Endometrium (tissue), 2 donors: ENCODE results near the gene VWA8.
"Not testable (repeated sequence)": the region's sequence is repeated elsewhere in the genome, so short reads cannot be mapped to it uniquely, and the experiment has no call there.

ENCODE experiments used
- FAIRE-seq: peaks from 2 replicates; lab custom pipeline; 2012; peaks lifted over from hg19 to GRCh38; lab: Jason Lieb, UNC
- donor health status: control.
- donor health status: control.

Gene VWA8

GRCh38 chr13:41851351-41851750, 109.6 kb downstream of the VWA8 start:
- FAIRE-seq = no peak

DNA sequence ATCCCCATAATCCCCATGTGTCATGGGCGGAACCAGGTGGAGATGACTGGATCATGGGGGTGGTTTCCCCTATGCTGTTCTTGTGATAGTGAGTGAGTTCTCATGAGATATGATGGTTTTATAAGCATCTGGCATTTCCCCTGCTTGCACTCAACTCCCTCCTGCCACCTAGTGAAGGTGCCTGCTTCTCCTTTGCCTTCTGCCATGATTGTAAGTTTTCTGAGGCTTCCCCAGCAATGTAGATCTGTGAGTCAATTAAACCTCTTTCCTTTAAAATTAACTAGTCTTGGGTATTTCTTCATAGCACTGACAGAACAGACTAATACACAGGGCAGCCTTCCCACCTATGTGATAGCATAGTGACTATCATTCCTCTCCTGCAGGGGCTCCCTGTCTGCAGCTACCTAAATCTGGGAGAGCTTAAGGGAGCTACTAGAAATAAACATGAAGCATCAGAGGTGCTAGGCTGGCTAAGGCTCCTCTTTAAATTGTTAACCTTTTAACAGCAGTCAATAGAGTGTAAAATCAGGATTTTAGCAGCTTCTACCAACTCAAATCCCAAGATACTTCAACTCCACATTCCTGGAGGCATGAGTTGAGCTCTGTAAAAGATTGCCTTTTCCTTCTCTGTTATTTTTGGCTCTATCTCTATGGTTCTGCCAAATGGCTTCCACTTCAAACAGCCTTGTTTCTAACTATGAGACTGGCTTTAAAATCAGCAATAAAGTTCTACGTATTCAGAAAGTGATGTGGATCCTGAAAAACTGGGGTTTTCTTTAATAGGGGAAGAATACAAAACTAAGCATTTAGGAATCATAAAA, 112.3 kb downstream of the VWA8 start:
- FAIRE-seq = no peak

DNA sequence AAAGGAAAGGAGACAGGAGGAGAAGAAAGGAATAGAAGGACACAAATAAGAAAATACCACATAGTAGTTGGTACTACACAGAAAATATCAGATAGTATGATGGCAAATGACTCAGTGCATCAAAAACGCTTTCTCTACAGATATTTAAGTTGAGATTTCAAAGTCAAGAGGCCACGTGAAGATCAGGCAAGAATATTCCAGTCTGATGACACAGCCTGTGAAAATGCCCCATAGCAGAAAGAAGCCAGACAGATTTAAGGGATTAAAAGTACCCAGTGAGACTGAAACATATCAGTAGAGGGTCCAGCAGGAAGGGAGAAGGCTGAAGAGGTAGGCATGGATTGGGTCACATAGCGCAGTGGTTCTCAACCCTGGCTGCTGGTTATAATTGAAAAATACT, 113.7 kb downstream of the VWA8 start:
- FAIRE-seq = no peak

DNA sequence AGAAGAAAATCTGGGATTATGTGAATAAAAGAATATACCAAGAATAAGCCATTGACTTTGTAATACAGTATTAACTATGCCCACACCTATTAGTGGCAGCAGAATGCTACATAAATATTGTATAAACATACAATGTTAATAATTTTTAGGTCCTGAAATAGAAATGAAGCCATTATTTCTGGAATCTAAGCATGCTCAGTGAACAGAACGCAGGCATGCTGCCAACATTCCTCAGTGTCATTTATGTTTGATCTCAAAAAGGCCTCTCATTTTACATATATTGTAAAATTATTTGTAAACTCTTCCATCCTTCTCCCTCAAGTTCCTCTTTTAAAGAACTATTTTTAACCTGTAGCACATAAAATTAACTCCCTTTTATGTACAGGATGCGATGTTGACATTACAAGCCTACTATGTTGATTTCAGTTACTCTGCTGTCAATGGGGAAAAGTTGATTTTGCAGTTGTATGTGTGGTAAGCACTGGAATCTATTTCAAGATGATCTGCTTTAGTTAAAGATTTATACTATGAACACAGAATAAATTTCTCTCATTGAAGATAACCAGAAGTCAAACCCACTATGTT, 118.8 kb downstream of the VWA8 start:
- FAIRE-seq = peak; percentile 80

- FAIRE-seq = no peak
Observed at GRCh38 chr13:41837629-41838028, 123.3 kb downstream of the VWA8 start.

DNA sequence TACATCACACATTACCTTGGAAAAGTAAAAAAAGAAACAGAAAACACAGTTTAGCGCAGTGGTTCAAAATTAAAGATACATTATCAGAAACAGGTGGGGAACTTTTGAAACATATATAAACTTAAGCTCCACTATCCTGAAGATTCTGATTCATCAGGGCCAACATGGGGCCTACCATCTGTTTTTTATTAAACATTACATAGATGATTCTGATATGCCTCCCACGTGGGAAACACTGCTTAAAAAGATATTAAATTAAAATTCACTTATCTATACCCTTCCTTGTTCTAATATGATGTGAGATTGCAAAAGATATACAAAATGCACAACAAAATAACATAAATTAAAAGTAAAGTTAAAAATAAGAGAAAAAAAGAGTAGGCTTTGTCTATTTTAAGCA, 125.0 kb downstream of the VWA8 start:
- FAIRE-seq = no peak

GRCh38 chr13:41834697-41835096, 126.2 kb downstream of the VWA8 start:
- not testable (repeated sequence) for FAIRE-seq

GRCh38 chr13:41833831-41834230, 127.1 kb downstream of the VWA8 start:
- no peak for FAIRE-seq

DNA sequence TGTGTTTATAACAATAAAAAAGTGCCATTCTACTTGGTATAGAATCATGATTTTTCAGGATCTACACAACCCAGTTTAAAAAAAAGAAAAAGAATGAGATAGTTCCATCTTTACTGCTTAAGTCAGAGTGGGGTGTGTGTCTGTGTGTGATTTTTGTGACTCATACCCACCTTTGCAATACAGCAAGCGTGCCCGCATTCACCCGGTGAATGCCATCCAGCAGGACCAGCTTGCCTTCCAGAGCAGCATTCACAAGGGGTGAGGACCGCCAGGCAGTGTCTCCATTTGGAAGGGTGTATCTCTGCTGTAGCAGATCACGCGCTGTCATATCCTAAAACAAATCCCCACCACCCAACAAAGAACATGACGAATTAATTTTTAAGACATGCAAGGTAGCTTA, 127.7 kb downstream of the VWA8 start:
- FAIRE-seq = no peak

GRCh38 chr13:41827507-41828213, 133.2 kb downstream of the VWA8 start:
- FAIRE-seq = peak; percentile 33

- no peak for FAIRE-seq
Observed at GRCh38 chr13:41825691-41826090, 135.2 kb downstream of the VWA8 start.

DNA sequence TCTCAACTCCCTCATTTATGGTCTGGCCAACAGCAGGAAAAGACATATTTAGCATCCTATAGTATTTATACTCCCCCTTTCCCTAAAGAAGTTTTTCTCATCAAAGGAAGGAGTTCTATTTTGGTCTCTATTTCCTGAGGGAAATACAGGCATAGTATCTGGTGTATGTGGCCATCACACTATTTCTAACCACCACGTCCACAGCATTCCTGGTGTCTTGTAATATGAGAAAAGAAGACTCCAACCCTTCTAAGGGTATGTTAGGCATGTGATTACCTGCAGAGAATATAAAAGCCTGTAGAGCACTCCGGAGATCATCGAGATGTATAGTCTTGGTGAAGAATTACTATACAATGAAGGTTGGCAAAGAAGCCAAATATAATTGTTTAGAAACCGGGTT, 137.4 kb downstream of the VWA8 start:
- no peak for FAIRE-seq

- FAIRE-seq = no peak
Observed at GRCh38 chr13:41822560-41822959, 138.3 kb downstream of the VWA8 start.

DNA sequence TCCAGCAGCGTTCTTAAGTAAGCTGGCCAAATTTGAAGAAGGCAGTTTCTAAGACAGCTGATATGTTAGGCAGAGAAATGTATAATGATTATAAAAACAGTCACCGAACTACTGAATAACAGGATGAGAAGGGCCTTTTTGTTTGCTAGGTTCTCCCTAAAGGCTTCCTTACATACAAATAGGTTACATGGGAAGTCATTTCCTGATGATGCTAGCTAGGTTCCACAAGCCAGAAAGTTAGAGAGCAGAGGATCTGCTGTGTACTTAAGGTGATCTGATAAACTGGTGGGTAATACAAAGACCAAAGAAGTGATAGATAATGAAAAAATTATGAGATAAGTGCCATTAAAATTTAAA, 139.7 kb downstream of the VWA8 start:
- no peak for FAIRE-seq

DNA sequence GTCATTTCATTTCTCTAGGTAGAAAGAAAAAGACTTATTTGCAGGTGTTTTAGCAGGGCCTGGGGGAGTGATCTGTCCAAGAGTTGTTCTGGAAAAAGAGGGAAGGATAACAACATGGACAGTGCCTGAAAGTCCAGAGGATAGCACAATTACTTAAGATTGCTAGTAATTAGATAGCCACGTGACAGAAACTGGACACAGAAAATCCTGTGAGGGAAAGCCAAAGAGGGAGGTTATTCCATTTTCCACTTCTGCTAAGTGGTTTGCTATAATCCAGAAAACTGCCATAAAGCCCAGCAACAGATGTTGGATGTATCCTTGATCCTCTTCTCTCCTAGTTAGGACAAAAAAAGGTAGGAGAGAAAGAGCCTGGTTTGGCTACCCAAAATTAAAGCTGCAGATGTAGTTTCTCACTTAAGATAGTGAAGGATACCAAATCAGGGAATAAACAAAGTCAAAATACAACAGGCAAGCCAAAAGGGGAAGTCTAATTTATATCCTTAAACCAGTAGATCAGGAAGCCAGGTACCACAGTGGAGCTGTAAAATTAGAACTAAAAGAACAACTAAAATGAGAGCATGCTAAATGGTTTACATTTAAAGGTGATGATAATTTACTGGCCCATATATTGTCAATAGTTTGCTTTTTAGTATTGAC, 140.2 kb downstream of the VWA8 start:
- no peak for FAIRE-seq

GRCh38 chr13:41816057-41816456, 144.9 kb downstream of the VWA8 start:
- FAIRE-seq = no peak

GRCh38 chr13:41813426-41813825, 147.5 kb downstream of the VWA8 start:
- no peak for FAIRE-seq

DNA sequence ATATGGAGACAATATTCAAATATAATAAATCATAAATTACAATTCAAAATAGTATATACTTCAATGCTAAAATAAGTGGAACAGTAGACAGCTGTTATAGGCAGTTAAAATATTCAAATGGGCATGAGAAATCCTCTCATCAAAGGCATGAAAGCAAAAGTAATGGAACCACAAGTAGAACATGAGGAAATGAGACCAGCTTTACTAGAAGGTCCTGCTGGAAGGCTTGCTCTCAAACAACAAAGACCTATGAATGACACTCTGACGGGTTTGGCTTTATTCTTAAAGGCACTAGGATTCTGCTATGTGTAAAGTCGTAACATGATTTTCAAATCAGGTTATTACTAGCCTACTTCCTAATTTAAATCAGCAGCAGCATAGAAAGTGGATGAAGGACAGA, 148.1 kb downstream of the VWA8 start:
- FAIRE-seq = no peak

DNA sequence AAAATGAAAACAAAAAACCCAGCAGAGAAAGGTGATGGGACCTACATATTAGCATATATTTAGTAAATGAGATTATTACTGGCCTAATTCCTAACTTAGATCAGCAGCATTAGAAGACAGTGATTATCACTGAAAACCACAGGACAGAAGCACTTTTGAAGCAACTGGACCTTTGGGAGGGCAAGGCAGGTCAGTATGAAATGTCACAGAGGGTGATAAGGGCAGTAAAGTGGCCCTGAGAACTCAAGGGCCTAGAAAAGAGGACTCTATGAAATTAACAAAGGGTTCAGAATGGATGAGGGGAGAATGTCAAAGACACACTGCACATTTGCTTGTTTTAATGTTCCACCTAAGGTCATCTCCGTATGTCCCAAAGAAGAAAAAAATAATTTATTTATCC, 148.7 kb downstream of the VWA8 start:
- no peak for FAIRE-seq

- no peak for FAIRE-seq
Observed at GRCh38 chr13:41811588-41812021, 149.3 kb downstream of the VWA8 start.

- no peak for FAIRE-seq
Observed at GRCh38 chr13:41809962-41810361, 150.9 kb downstream of the VWA8 start.

DNA sequence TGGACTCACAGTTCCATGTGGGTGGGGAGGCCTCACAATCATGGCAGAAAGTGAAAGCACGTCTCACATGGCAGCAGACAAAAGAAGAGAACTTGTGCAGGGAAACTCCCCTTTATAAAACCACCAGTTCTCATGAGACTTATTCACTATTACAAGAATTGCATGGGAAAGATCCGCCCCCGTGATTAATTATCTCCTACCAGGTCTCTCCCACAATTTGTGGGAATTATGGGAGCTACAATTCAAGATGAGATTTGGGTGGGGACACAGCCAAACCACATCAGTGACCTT, 157.5 kb downstream of the VWA8 start:
- FAIRE-seq = not testable (repeated sequence)
